Measurements from ENCODE around the gene PPP2R5C. TPM values are rescaled to one million over a fixed set of nuclear protein-coding genes. Genes with fewer than 3 reads are reported as not detected.
A peak's percentile ranks its signal among the peaks of the same experiment; 100 is the strongest.

Gene PPP2R5C
- total and polyA plus RNA-seq, 4 experiments from 2014 or later, result 273 to 620 (median 431) TPM

DNA sequence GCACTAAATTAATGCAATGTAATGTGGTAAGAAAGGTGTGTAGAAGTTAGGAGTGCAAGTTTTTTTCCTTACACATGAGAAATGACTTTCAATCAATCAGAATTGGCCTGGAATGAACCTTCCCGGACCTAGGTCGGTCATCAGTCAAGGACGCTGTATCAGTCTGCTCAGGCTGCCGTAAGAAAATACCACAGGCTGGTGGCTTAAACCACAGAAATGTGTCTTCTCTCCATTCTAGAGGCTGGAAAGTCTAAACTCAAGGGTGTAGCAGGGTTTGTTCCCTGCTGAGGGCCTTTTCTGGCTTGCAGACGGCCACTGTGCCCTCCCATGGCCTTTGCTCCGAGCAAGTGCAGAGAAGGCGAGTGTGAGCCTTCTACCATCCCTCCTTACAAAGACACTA, 116.3 kb downstream of the PPP2R5C start:
- Histone ChIP-seq H3K4me1 (ENCODE audit: insufficient read depth, low read length) (peaks cover 77% of the 10 kb centered on the region), H3K27ac (ENCODE audit: low read depth, low read length) (peak overlapping the region; percentile 65), H3K36me3 (ENCODE audit: insufficient read depth, low read length) (peaks cover 40% of the 10 kb centered on the region), H3K4me3 (ENCODE audit: low read length in 2 of 2) (no peak overlapping the region), H3K27me3 (ENCODE audit: insufficient read depth, low read length) (no peaks in the 10 kb centered on the region), H3K9me3 (ENCODE audit: control insufficient read depth in 1 of 2, low read length in 2 of 2) (no peaks in the 10 kb centered on the region)
- Mint-ChIP-seq H3K27ac (peak overlapping the region; percentile 73 to 97 (median 90)), H3K27me3 (no peaks in the 10 kb centered on the region), H3K9me3 (peaks cover 0 to 3% (median 0%) of the 10 kb centered on the region in 8 donors), H3K36me3 (peaks cover 19 to 57% of the 10 kb centered on the region in 2 donors), H3K4me3 (peak overlapping the region in 7 of 8 donors; percentile 13 to 50 (median 40)), H3K4me1 (peaks cover 45 to 80% (median 68%) of the 10 kb centered on the region in 4 donors)
- ChIA-PET POLR2A (ENCODE audit: partially characterized antibody) (interaction anchor here (0.6 to 1.9 kb wide), 2 partner anchors 27 to 171 kb away, joined by 3 to 6 read pairs; no protein-coding TSS in a partner anchor), CTCF (ENCODE audit: partially characterized antibody) (interaction anchor here (1.1 to 2.8 kb wide), 3 partner anchors 34 to 171 kb away, joined by 5 to 17 read pairs (median 5); no protein-coding TSS in a partner anchor)
- intact Hi-C loops (cut with micrococcal nuclease), result loop anchor here (5.0 kb wide), 2 partner anchors 35 to 105 kb away; no protein-coding TSS in a partner anchor
- no peak for DNase-seq

DNA sequence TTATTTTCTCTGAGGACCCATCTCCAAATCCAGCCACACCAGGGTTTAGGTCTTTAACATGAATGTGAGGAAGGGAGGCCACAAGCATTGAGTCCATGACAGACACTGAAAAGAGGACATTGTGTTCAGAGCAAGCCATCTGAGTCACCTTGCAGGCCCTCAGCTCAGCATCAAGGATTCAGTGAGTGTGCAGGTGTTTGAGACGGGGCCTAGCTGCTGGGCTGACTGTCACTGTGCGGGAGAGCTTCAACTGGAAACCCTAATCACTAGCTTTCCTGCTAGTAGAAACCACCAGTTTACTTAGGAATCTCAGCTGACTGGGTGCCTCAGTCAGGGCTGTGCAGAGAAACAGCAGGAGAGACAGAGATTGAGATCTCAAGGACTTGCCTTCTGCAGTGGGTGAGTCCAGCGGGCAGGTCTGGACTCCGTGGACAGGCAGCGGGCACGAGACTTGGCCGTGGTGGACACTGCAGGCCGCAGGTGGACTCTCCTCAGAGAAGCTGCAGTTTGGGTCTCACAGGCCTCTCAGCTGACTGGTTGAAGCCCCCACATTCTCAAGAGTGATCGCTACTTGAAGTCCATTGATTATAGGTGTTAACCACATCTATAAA, 116.8 kb downstream of the PPP2R5C start:
- intact Hi-C loops (cut with micrococcal nuclease), result loop anchor here (5.0 kb wide), 2 partner anchors 36 to 106 kb away; no protein-coding TSS in a partner anchor
- Histone ChIP-seq H3K9me3 (ENCODE audit: control insufficient read depth in 1 of 2, low read length in 2 of 2) (no peaks in the 10 kb centered on the region), H3K36me3 (ENCODE audit: insufficient read depth, low read length) (peaks cover 45% of the 10 kb centered on the region), H3K27me3 (ENCODE audit: insufficient read depth, low read length) (no peaks in the 10 kb centered on the region), H3K4me3 (ENCODE audit: low read length in 2 of 2) (no peak overlapping the region), H3K4me1 (ENCODE audit: insufficient read depth, low read length) (peaks cover 71% of the 10 kb centered on the region), H3K27ac (ENCODE audit: low read depth, low read length) (peak overlapping the region; percentile 65)
- ChIA-PET POLR2A (ENCODE audit: partially characterized antibody) (interaction anchor here (0.6 to 1.9 kb wide), 3 partner anchors 11 to 172 kb away, joined by 3 to 6 read pairs (median 3); no protein-coding TSS in a partner anchor), CTCF (ENCODE audit: partially characterized antibody) (interaction anchor here (1.1 to 2.8 kb wide), 3 partner anchors 34 to 171 kb away, joined by 5 to 17 read pairs (median 5); no protein-coding TSS in a partner anchor)
- DNase-seq, result peak in 1 of 5 donors; percentile 31
- Mint-ChIP-seq H3K27me3 (no peaks in the 10 kb centered on the region), H3K27ac (peak overlapping the region; percentile 73 to 97 (median 90)), H3K9me3 (peaks cover 0 to 3% (median 0%) of the 10 kb centered on the region in 8 donors), H3K4me3 (peak overlapping the region in 6 of 8 donors; percentile 13 to 50 (median 41)), H3K4me1 (peaks cover 42 to 75% (median 63%) of the 10 kb centered on the region in 4 donors), H3K36me3 (peaks cover 17 to 63% of the 10 kb centered on the region in 2 donors)

DNA sequence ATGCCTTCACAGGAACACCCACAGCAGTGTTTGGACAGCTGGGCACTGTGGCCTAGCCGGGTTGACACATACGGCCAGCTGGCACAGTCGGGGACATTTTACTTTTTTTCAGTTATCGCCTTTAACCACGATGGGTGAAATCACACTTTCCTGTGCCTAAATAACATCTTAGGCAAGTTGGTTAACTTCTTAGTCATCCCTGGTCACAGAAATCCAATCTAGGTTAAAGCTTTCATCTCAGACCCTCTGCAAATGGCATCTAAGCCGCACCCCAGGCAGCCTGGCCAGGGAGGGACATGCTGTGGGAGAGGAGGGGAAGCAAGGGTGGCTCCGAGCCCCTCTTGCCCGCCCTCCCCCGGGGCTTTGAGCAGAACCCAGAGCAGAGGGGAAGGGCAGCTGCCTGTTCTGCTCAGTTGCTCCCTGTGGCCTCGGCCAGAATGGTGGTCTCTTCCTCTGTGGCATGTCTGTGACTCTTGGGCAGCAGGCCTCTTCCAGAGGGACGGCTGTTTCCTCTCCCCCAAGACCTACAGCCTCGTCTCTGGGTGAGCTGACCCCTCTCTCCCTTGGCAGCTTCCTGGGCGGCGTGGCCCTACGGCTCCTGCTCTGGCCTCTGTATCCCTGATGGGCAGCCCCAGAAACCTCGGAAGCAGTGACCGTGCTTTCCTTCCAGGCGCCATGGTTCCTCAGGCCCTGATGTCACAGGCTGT, 117.5 kb downstream of the PPP2R5C start:
- Histone ChIP-seq H3K27ac (ENCODE audit: low read depth, low read length) (peak overlapping the region; percentile 65), H3K4me1 (ENCODE audit: insufficient read depth, low read length) (peaks cover 64% of the 10 kb centered on the region), H3K36me3 (ENCODE audit: insufficient read depth, low read length) (peaks cover 52% of the 10 kb centered on the region), H3K27me3 (ENCODE audit: insufficient read depth, low read length) (no peaks in the 10 kb centered on the region), H3K9me3 (ENCODE audit: control insufficient read depth in 1 of 2, low read length in 2 of 2) (no peaks in the 10 kb centered on the region), H3K4me3 (ENCODE audit: low read length in 2 of 2) (no peak overlapping the region)
- H3K27ac Mint-ChIP-seq, result peak overlapping the region; percentile 83 to 97 (median 90)
- H3K4me1 Mint-ChIP-seq, result peaks cover 37 to 68% (median 57%) of the 10 kb centered on the region in 4 donors
- intact Hi-C loops (cut with micrococcal nuclease), result loop anchor here (5.0 kb wide), 2 partner anchors 37 to 107 kb away; no protein-coding TSS in a partner anchor
- DNase-seq, result peak in 1 of 5 donors; percentile 47
- CTCF ChIA-PET (ENCODE audit: partially characterized antibody), result interaction anchor here (1.0 to 2.8 kb wide), 4 partner anchors 35 to 172 kb away, joined by 3 to 17 read pairs (median 5); no protein-coding TSS in a partner anchor
- peaks cover 0 to 3% (median 0%) of the 10 kb centered on the region in 8 donors for H3K9me3 Mint-ChIP-seq
- H3K36me3 Mint-ChIP-seq, result peaks cover 22 to 66% of the 10 kb centered on the region in 2 donors
- H3K4me3 Mint-ChIP-seq, result peak overlapping the region in 3 of 8 donors; percentile 8 to 39 (median 15)
- H3K27me3 Mint-ChIP-seq, result no peaks in the 10 kb centered on the region
- POLR2A ChIA-PET (ENCODE audit: partially characterized antibody), result interaction anchor here (0.6 to 1.9 kb wide), 4 partner anchors 8 to 68 kb away, joined by 3 to 4 read pairs (median 3); no protein-coding TSS in a partner anchor

DNA sequence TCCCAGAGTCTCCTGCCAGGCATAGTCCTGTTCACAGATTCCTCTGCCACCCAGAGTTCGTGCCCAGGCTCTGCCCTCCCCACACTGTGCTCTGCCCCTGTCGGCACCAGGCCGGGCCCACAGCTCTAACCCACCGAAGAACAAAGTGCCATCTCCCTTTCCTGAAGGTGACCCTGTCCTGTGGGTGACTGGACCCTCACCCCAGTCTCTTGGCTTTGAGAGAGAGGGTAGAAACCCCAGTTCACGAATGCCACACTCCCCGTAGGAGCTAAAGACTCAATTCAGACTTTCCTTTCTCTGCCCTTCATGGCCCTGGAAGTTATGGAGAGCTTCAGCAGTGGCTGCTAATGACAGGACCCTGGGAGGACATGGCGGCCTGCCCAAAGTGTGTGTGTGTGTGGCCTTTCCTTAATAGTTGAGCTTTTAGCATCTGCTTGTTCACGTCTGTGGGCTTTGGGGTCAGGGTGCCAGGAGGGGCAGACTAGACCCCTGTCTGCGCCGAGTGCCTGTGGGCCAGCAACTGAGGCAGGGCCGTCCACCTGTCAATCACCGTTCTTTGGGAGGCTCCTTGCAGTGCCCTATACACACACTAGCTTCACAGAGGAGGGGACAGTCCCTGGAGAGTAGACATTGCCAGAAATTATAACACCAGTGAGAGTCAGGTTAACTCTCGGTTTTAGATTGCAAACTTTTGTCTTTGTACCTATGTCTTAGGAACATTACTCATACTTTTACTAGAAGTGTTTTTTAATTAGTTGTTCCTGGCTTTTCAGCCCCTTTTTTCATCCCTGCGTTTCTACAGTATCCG, 118.2 kb downstream of the PPP2R5C start:
- Mint-ChIP-seq H3K36me3 (peaks cover 28 to 70% of the 10 kb centered on the region in 2 donors), H3K9me3 (peaks cover 0 to 3% (median 0%) of the 10 kb centered on the region in 8 donors), H3K4me1 (peaks cover 34 to 65% (median 53%) of the 10 kb centered on the region in 4 donors), H3K27me3 (no peaks in the 10 kb centered on the region), H3K4me3 (peak overlapping the region in 4 of 8 donors; percentile 13 to 54 (median 28)), H3K27ac (peak overlapping the region; percentile 83 to 91 (median 88))
- intact Hi-C loops (cut with micrococcal nuclease), result loop anchor here (5.0 kb wide), 2 partner anchors 37 to 107 kb away; no protein-coding TSS in a partner anchor
- POLR2A ChIA-PET (ENCODE audit: partially characterized antibody), result interaction anchor here (0.9 to 1.9 kb wide), 5 partner anchors 9 to 67 kb away, joined by 3 to 4 read pairs (median 3); no protein-coding TSS in a partner anchor
- H3K27me3 ChIP-seq (ENCODE audit: insufficient read depth, low read length), result no peaks in the 10 kb centered on the region
- peaks cover 59% of the 10 kb centered on the region for H3K4me1 ChIP-seq (ENCODE audit: insufficient read depth, low read length)
- CTCF ChIA-PET (ENCODE audit: partially characterized antibody), result interaction anchor here (1.0 to 2.8 kb wide), 4 partner anchors 15 to 173 kb away, joined by 3 to 17 read pairs (median 4); no protein-coding TSS in a partner anchor
- DNase-seq, result peak in 1 of 5 donors; percentile 35
- no peaks in the 10 kb centered on the region for H3K9me3 ChIP-seq (ENCODE audit: control insufficient read depth in 1 of 2, low read length in 2 of 2)
- peak overlapping the region; percentile 65 for H3K27ac ChIP-seq (ENCODE audit: low read depth, low read length)
- H3K4me3 ChIP-seq (ENCODE audit: low read length in 2 of 2), result no peak overlapping the region
- H3K36me3 ChIP-seq (ENCODE audit: insufficient read depth, low read length), result peaks cover 59% of the 10 kb centered on the region

DNA sequence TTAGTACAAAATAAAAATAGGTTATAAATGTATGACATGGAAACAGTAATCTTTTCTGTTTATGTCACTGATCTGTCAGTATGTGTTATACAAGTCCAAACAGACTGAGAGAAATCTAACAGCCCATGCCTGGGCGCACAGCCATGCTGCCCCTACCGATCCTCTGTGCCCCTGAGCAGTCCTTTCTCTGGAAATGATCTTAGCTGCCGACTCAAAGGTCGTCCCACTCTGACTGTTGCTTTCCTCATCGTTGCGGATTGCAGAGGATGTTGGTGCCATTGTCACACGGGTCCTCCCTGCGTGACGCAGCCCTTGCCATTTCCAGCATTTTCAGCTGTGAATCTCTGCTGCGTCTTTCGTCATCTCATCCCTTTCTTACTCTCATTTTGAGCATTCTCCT, 119.9 kb downstream of the PPP2R5C start:
- Histone ChIP-seq H3K36me3 (ENCODE audit: insufficient read depth, low read length) (peaks cover 71% of the 10 kb centered on the region), H3K4me1 (ENCODE audit: insufficient read depth, low read length) (peaks cover 42% of the 10 kb centered on the region), H3K4me3 (ENCODE audit: low read length in 2 of 2) (no peak overlapping the region), H3K27me3 (ENCODE audit: insufficient read depth, low read length) (no peaks in the 10 kb centered on the region), H3K9me3 (ENCODE audit: control insufficient read depth in 1 of 2, low read length in 2 of 2) (no peaks in the 10 kb centered on the region), H3K27ac (ENCODE audit: low read depth, low read length) (no peak overlapping the region)
- Mint-ChIP-seq H3K36me3 (peaks cover 40 to 79% of the 10 kb centered on the region in 2 donors), H3K9me3 (peaks cover 0 to 3% (median 0%) of the 10 kb centered on the region in 8 donors), H3K4me3 (no peak overlapping the region), H3K27ac (peak overlapping the region in 4 of 7 donors; percentile 7 to 82 (median 74)), H3K27me3 (no peaks in the 10 kb centered on the region), H3K4me1 (peaks cover 23 to 50% (median 38%) of the 10 kb centered on the region in 4 donors)
- intact Hi-C loops (cut with micrococcal nuclease), result no loop called here
- DNase-seq, result no peak
- ChIA-PET CTCF (ENCODE audit: partially characterized antibody) (interaction anchor here (1.2 kb wide), 1 partner anchor 111 kb away, joined by 3 read pairs; no protein-coding TSS in a partner anchor), POLR2A (ENCODE audit: partially characterized antibody) (no interaction called here)

DNA sequence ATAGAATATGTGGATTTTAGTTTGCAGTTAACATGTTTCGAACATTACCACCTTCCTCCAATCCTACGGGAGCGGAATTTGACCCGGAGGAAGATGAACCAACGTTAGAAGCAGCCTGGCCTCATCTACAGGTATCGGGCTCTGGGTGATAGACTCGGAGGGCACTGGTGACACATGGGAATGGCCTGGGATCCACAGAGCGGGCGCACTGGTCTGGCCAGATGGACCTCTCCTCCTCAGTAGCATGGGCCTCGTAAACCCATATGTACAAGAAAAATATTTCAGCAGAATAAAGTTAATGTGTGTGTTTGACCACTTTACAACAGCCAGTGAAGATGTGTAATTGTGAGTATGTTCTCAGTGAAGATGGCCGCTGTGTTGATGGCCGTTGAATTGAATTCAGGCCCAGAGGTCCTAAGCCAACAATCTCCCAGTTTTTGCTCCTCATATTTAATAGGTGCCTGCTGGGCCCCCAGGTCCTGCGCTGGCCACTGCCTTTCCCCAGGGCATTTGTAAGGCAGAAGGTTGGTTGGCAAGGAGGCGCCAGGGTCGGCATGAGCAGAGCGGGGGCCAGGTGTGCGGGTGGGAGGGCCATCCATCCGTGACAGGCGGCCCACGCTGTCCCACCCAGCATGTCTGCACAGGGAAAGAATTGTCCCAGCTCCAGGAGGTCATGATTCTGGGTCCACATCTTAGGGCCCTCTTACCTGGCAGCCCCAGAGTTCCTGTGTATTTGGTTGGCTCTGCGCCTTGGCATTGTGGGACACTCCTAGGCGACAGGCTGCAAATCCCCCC, 120.8 kb downstream of the PPP2R5C start:
- Mint-ChIP-seq H3K36me3 (peaks cover 42 to 83% of the 10 kb centered on the region in 2 donors), H3K27ac (peak overlapping the region in 5 of 7 donors; percentile 44 to 75 (median 72)), H3K9me3 (peaks cover 0 to 3% (median 0%) of the 10 kb centered on the region in 8 donors), H3K27me3 (no peaks in the 10 kb centered on the region), H3K4me1 (peaks cover 20 to 41% (median 32%) of the 10 kb centered on the region in 4 donors), H3K4me3 (no peak overlapping the region)
- ChIA-PET POLR2A (ENCODE audit: partially characterized antibody) (no interaction called here), CTCF (ENCODE audit: partially characterized antibody) (interaction anchor here (0.6 to 1.2 kb wide), 2 partner anchors 64 to 112 kb away, joined by 3 read pairs; no protein-coding TSS in a partner anchor)
- no peak overlapping the region for H3K27ac ChIP-seq (ENCODE audit: low read depth, low read length)
- H3K4me3 ChIP-seq (ENCODE audit: low read length in 2 of 2), result no peak overlapping the region
- intact Hi-C loops (cut with micrococcal nuclease), result no loop called here
- no peaks in the 10 kb centered on the region for H3K27me3 ChIP-seq (ENCODE audit: insufficient read depth, low read length)
- no peaks in the 10 kb centered on the region for H3K9me3 ChIP-seq (ENCODE audit: control insufficient read depth in 1 of 2, low read length in 2 of 2)
- no peak for DNase-seq
- peaks cover 79% of the 10 kb centered on the region for H3K36me3 ChIP-seq (ENCODE audit: insufficient read depth, low read length)
- peaks cover 34% of the 10 kb centered on the region for H3K4me1 ChIP-seq (ENCODE audit: insufficient read depth, low read length)
